K562 (cell line): Measurements from ENCODE around the gene TPD52L2. TPM values are rescaled to one million over a fixed set of nuclear protein-coding genes. Genes with fewer than 3 reads are reported as not detected.

Experiments
- IFI16 ChIP-seq: fragments of 250-450 bp; sonication (Bioruptor Pico); IDR thresholded peaks from 2 replicates; pipeline ENCODE4 v2.1.2; 2022; ENCODE audit warnings: mild to moderate bottlenecking, inconsistent platforms
- MAFK ChIP-seq: IDR thresholded peaks from 2 replicates; pipeline ENCODE4 v1.6.1; 2011; ENCODE audit warnings: low read length, improper control_type of control experiment
- NRF1 ChIP-seq, 2 experiments: fragments of 450-650 bp; IDR thresholded peaks in 1 of 2; conservative IDR thresholded peaks in 1 of 2; 2 replicates each; pipeline ENCODE4 v1.6.1; 2014; ENCODE audit warnings: mild to moderate bottlenecking in 2 of 2
- RFX7 ChIP-seq: fragments of 250-450 bp; sonication (Bioruptor Pico); IDR thresholded peaks from 2 replicates; pipeline ENCODE4 v1.5.1; 2021; ENCODE audit warnings: mild to moderate bottlenecking
- TAF9B ChIP-seq: fragments of 450-650 bp; IDR thresholded peaks from 2 replicates; pipeline ENCODE4 v1.6.1; 2018; ENCODE audit warnings: mild to moderate bottlenecking; ENCODE audit not compliant: partially characterized antibody
- ZNF134 ChIP-seq: fragments of 250-450 bp; sonication (Bioruptor Pico); conservative IDR thresholded peaks from 2 replicates; pipeline ENCODE4 v1.4.0; 2020
- ZNF232 ChIP-seq: sonication (generic); formaldehyde crosslinking; IDR thresholded peaks from 2 replicates; pipeline ENCODE4 v1.8.0; 2022; ENCODE audit warnings: mild to moderate bottlenecking, missing genetic modification reagents
- ZNF561 ChIP-seq: fragments of 450-650 bp; formaldehyde crosslinking; conservative IDR thresholded peaks from 2 replicates; pipeline ENCODE4 v1.4.0; 2020; ENCODE audit warnings: mild to moderate bottlenecking, moderate library complexity
- polyA plus RNA-seq, 8 experiments: library from polyadenylated mRNA; depleted of rRNA in 4 of 8; stranded (reverse) in 5 of 8; unstranded in 3 of 8; fragments of >200 nt; fragmentation: Nextera tagmentation in 2 of 8; fragmentation: Illumina TruSeq in 1 of 8; extraction: Ambion mirVana in 2 of 8; extraction: Trizol in 1 of 8; gene quantifications; 2 replicates each; pipeline versions ENCODE4 v1.2.1 to v1.2.3, GENCODE V29; 2011 to 2014; ENCODE audit warnings: inconsistent platforms in 1 of 8, missing spikeins in 1 of 8
- total RNA-seq, 7 experiments: library from RNA; depleted of rRNA in 6 of 7; stranded (reverse); fragments of >200 nt in 6 of 7; fragmentation: Illumina TruSeq in 2 of 7; extraction: Trizol in 2 of 7; gene quantifications; 2 replicates each; pipeline versions ENCODE4 v1.2.1 to v1.2.3, GENCODE V29; 2011 to 2021; ENCODE audit warnings: low replicate concordance in 1 of 7
- TF ChIP-seq, protein P1 (sequence below), 2 experiments: fragments of 450-650 bp in 1 of 2; sonication (generic) in 1 of 2; formaldehyde crosslinking in 1 of 2; IDR thresholded peaks; 2 replicates each; pipeline versions ENCODE4 v1.7.1 to v1.9.0; 2016 to 2022; ENCODE audit warnings: inconsistent platforms in 1 of 2, mild to moderate bottlenecking in 1 of 2, missing genetic modification reagents in 1 of 2
- TF ChIP-seq, protein P2 (sequence below), 2 experiments: IDR thresholded peaks; 2 replicates each; pipeline ENCODE4 v1.6.1; 2011; ENCODE audit warnings: borderline replicate concordance in 1 of 2, control low read depth in 1 of 2, low read depth in 1 of 2, low read length in 1 of 2, mild to moderate bottlenecking in 1 of 2, mixed read lengths in 1 of 2, moderate library complexity in 1 of 2; ENCODE audit not compliant: insufficient read depth in 1 of 2, insufficient read length in 1 of 2, poor library complexity in 1 of 2, severe bottlenecking in 1 of 2; ENCODE audit errors: extremely low read depth in 1 of 2
- TF ChIP-seq, protein P3 (sequence below): fragments of 450-650 bp; IDR thresholded peaks from 2 replicates; pipeline ENCODE4 v1.6.1; 2014; ENCODE audit warnings: low read depth, mild to moderate bottlenecking, moderate library complexity, borderline replicate concordance
- TF ChIP-seq, protein P4 (sequence below): fragments of 250-450 bp; sonication (Bioruptor Pico); IDR thresholded peaks from 2 replicates; pipeline ENCODE4 v1.8.0; 2021; ENCODE audit warnings: moderate library complexity, mild to moderate bottlenecking, inconsistent platforms

TPD52L2 gene
- total and polyA plus RNA-seq, 9 of the 15 experiments (the other 6 are each of a cell fraction or from before 2014, with no cell fraction given) = 1.9 to 117 (median 74.6) TPM

DNA sequence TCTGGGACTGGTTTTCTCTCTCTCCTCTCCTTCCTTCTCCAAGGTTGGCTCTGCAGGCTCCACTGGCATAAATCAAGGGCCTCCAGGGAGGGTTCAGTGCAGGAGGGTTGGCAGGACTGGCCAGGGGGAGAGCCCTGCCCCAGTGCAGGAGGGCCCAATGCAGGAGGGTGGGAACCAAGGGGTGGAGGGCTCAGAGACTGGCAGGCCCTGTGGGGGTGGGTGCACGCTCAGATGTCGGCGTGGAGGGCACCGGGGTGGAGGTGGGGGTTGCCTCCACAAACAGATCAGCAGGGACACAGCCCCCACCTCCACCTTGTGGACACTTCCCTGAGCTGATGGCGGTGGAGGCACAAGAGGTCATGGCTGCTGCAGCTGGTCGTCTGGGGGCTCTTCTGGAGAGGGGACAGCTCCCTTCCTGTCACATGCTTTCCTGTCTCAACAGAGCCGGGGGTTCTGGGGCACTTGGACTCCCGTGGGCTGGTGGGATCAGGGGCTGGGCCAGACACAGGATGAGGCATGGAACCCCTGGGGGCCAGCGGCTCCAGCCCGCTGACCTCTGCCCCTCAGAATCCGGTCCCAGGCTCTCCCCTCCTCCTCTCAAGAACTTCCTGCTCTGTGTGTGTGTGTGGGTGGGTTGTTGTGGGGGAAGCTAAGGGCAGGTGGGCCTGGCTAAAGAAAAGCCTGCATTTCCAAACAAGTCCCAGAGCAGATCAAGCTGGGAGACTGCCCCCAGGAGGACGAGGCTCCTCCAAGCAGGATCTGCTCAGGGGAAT is 6.5 kb upstream of the TPD52L2 start (continued):
- TF ChIP-seq, protein P1, sequence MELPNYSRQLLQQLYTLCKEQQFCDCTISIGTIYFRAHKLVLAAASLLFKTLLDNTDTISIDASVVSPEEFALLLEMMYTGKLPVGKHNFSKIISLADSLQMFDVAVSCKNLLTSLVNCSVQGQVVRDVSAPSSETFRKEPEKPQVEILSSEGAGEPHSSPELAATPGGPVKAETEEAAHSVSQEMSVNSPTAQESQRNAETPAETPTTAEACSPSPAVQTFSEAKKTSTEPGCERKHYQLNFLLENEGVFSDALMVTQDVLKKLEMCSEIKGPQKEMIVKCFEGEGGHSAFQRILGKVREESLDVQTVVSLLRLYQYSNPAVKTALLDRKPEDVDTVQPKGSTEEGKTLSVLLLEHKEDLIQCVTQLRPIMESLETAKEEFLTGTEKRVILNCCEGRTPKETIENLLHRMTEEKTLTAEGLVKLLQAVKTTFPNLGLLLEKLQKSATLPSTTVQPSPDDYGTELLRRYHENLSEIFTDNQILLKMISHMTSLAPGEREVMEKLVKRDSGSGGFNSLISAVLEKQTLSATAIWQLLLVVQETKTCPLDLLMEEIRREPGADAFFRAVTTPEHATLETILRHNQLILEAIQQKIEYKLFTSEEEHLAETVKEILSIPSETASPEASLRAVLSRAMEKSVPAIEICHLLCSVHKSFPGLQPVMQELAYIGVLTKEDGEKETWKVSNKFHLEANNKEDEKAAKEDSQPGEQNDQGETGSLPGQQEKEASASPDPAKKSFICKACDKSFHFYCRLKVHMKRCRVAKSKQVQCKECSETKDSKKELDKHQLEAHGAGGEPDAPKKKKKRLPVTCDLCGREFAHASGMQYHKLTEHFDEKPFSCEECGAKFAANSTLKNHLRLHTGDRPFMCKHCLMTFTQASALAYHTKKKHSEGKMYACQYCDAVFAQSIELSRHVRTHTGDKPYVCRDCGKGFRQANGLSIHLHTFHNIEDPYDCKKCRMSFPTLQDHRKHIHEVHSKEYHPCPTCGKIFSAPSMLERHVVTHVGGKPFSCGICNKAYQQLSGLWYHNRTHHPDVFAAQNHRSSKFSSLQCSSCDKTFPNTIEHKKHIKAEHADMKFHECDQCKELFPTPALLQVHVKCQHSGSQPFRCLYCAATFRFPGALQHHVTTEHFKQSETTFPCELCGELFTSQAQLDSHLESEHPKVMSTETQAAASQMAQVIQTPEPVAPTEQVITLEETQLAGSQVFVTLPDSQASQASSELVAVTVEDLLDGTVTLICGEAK (IDR thresholded peaks at IDR 0.05) = 0 out of 2 replicates have a peak, but pooled peaks have one; percentile 34
- TF ChIP-seq, protein P1 (CRISPR knock-in tag; IDR thresholded peaks at IDR 0.05) = no peak
- TF ChIP-seq ZNF232 (no peak), NRF1 (conservative IDR thresholded peaks at IDR 0.05 in 1 of 2, IDR thresholded peaks at IDR 0.05 in 1 of 2) (0 out of 4 replicates have a peak, but pooled peaks of 1 of the 2 experiments have one; percentile 25), ZNF561 (no peak), RFX7 (no peak), TAF9B (no peak), ZNF134 (CRISPR knock-in tag) (no peak), MAFK (no peak), IFI16 (CRISPR knock-in tag) (no peak)
- TF ChIP-seq, protein P2, sequence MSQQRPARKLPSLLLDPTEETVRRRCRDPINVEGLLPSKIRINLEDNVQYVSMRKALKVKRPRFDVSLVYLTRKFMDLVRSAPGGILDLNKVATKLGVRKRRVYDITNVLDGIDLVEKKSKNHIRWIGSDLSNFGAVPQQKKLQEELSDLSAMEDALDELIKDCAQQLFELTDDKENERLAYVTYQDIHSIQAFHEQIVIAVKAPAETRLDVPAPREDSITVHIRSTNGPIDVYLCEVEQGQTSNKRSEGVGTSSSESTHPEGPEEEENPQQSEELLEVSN (IDR thresholded peaks at IDR 0.05; ENCODE audit: borderline replicate concordance in 1 of 2, extremely low read depth in 1 of 2, insufficient read depth in 1 of 2, insufficient read length in 1 of 2, low read depth in 1 of 2, low read length in 1 of 2, poor library complexity in 1 of 2, severe bottlenecking in 1 of 2) = no peak
- TF ChIP-seq, protein P3, sequence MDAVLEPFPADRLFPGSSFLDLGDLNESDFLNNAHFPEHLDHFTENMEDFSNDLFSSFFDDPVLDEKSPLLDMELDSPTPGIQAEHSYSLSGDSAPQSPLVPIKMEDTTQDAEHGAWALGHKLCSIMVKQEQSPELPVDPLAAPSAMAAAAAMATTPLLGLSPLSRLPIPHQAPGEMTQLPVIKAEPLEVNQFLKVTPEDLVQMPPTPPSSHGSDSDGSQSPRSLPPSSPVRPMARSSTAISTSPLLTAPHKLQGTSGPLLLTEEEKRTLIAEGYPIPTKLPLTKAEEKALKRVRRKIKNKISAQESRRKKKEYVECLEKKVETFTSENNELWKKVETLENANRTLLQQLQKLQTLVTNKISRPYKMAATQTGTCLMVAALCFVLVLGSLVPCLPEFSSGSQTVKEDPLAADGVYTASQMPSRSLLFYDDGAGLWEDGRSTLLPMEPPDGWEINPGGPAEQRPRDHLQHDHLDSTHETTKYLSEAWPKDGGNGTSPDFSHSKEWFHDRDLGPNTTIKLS = no peak
- TF ChIP-seq, protein P4, sequence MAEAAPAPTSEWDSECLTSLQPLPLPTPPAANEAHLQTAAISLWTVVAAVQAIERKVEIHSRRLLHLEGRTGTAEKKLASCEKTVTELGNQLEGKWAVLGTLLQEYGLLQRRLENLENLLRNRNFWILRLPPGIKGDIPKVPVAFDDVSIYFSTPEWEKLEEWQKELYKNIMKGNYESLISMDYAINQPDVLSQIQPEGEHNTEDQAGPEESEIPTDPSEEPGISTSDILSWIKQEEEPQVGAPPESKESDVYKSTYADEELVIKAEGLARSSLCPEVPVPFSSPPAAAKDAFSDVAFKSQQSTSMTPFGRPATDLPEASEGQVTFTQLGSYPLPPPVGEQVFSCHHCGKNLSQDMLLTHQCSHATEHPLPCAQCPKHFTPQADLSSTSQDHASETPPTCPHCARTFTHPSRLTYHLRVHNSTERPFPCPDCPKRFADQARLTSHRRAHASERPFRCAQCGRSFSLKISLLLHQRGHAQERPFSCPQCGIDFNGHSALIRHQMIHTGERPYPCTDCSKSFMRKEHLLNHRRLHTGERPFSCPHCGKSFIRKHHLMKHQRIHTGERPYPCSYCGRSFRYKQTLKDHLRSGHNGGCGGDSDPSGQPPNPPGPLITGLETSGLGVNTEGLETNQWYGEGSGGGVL (CRISPR knock-in tag) = no peak
